ENCODE data around the gene THUMPD2.
"Not testable (repeated sequence)": the region's sequence is repeated elsewhere in the genome, so short reads cannot be mapped to it uniquely, and the experiment has no call there.

The THUMPD2 gene

DNA sequence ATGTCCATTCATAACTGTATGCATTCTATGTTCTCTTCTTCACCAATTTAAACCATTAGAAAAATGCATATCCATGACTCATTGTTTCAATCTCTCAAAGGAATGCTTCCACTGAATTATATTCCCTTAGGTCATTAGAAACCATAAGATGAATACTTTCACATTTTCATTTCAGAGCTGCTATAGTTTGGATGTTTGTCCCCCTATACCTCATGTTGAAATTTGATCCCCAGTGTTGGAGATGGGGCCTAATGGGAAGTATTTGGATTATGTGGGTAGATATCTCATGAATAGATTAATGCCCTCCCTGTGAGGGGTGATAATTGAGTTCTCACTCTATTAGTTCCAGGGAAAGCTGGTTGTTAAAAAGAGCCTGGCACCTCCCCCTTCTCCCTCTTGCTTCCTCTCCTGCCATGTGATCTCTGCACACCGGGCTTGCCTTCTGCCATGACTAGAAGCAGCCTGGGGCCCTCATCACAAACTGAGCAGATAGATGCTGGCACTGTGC, 35.7 kb downstream of the THUMPD2 start:
- DNase-seq = no peak

DNA sequence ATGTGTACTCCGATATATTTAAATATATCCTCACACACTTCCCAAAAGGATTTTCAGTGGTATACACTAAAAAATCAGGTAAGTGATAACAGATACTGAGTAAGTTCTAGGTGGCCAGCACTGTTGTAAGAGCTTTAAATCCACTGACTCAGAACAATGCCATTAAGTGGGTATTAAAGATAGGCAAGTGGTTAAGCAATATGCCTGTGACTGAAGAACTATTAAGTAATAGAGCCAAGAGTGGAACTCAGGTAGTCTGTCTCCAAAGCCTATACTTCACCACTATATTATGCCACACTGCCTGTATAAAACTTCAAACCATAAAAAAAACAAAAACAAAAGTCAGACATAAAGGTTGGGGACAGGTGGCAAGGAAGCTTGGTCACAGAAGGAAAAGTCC, 37.2 kb downstream of the THUMPD2 start:
- DNase-seq = no peak

DNA sequence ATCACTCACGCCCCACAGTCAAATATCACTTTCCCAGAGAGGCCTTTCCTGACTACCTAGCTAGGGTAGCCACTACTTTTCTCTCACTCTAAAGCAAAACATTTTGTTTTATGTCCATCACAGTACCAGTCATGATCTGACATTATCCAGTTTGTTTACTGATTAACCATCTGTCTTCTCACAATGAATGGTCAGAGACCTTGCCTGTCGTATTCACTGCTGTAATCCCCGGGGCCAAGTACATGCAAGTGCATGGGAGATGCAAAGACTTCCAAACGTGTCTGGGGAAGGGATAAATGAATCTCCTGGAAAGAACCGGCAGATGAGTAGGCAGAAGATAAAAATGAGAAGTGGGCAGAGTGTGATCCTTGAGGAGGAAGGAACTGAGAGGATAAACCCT, 39.7 kb downstream of the THUMPD2 start:
- DNase-seq = no peak

DNA sequence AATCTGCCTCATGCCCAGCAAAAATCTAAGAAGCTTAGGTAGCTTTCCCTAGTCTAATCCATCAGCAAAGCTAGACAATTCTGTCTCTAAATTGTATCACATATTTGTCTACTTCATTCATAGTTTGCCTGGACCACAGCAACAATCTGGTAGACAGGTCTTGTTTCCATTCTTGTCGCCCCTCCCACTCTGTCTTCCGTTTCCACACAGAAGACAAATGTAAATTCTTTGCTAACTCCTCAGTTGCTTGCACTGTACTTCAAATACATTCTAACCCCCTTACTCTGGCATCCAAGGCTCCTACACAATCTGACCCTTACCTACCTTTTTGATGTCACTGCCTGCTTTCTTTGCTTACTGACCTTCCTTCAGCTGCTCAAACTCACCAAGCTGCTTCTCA, 40.1 kb downstream of the THUMPD2 start:
- DNase-seq = no peak

DNA sequence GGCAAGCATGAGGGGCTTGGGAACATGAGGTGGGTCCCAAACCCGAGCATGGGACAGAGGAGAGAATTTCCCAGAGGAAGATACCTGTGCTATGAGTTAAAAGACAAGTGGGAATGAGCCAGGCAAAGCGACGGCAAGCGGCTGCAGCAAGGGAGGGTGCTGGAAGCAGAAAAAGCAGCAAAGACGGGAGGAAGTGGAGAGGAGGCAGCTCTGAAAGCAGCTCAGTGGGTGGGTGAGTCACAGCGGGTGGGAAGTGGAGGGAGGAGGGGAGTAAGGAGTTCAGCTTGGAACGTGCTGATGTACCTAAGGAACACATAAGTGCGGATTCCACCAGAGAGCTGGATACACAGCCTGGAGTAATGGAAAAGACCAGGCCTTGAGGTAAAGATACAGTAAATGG, 41.4 kb downstream of the THUMPD2 start:
- DNase-seq = no peak

DNA sequence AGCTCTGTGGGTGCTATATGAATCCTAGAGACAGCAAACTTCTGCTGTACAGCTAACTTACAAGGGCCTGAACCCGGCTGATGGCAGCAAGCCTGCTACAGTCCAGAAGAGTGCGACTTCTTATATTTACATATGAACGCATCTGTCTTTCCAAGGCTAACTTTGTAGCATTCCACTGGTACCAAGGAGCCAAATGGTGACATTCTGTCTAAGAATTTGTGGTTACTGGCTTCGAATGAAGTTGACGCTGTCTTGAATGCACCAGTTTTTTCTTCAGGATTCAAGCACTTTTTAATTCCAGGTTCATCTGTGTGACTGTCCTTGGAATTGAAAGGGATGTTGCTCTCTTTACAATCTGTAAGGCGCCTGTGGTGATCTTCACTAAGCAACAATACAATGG, 42.4 kb downstream of the THUMPD2 start:
- no peak for DNase-seq

DNA sequence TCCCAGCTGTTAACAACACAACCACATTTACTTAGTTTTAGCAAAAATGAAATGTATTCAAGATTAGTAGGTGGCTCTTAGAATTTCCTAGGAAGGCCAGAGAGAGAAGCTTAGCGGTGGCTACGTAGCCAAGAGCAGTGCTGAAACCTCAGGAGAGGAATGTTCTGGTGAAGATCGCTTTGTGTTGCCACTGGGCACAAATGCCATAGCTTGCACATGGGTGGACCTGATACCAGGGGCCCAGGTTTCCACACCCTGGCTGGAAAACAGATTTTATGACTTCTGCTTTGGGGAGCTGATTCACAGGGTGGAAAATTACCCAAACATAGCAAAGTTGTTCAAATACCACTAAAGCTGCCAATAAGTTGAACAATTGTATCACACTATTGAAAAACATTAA, 43.4 kb downstream of the THUMPD2 start:
- no peak for DNase-seq

DNA sequence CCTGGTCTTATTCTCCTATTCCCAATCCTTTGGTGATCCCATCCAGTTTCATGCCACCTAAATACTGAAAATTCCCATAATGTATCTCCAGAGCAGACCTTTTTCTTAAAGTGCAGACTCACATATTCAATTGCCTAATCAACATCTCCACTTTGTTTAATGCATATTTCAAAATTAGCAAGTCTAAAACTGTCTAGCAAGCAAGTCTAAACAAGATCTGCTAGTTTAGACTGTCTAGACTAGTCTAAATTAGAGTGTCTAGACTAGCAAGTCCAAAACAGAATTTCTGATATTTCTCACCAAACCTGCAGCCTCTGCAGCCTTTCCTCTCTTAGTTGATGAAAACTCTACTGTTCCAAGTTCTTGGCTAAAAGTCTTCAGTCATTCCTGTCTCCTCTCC, 44.6 kb downstream of the THUMPD2 start:
- no peak for DNase-seq

DNA sequence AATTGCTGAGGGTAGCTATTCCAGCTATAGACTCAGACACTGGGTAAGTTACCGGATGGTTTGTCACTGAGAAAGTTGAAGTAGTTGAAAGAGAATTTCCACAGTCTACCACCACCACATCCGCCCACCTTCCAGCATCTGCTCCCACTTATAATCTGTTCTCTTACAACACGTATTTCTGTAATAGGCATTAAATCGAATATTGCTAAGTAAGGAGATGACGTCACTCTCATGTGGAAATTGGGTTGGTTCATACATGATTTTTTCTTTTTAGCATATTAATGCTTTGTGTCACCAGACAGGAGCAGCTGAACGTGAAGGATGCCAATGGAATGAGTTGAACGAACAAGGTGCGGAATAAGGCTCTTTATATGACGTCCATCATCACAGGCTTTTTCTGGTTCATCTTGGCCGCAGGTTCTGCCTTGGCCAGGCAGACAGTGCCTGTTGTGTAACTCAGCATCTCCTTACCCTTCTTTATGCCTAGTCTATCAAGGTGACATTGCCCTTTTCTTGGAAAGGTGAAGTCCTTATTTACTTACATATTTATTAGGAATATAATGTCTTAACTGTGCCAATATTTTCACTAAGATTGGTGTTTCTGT, 45.9 kb downstream of the THUMPD2 start:
- no peak for DNase-seq

DNA sequence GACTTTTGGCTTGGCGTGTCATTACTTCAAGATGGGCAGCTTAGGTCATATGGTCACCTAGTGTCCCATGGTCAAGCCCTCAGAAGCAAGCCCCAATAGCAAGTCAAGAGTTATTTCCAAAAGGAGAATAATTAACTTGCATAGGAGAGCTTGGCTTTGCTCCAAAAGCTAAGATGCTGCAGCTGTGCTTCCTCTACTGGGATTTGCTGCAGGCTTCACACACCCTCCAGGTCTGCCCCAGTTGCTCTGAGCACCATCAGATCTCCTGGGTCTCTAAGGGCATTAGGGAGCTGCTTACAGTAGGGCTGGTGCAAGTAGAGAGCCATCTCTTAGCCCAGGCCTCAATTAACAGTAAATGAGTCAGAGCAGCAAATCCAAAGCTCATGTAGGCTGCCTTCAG, 46.6 kb downstream of the THUMPD2 start:
- no peak for DNase-seq

DNA sequence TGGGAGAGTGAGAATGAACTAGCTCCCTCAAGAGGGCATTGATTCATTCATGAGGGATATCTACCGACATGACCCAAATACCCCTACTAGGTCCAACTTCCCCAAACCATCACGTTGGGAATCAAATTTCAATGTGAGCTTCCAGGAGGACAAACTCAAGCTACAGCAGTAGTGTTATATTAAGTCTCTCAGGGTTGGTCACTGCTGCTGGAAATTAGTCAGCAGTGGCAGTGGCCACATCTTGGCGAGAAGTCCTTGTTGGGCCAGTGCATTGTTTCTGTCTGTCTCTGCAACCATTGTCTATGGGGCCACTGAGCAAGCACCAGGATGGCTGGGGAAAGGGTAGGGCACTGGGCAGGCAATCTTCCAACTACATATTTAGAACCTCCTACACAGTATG, 47.5 kb downstream of the THUMPD2 start:
- DNase-seq = no peak

DNA sequence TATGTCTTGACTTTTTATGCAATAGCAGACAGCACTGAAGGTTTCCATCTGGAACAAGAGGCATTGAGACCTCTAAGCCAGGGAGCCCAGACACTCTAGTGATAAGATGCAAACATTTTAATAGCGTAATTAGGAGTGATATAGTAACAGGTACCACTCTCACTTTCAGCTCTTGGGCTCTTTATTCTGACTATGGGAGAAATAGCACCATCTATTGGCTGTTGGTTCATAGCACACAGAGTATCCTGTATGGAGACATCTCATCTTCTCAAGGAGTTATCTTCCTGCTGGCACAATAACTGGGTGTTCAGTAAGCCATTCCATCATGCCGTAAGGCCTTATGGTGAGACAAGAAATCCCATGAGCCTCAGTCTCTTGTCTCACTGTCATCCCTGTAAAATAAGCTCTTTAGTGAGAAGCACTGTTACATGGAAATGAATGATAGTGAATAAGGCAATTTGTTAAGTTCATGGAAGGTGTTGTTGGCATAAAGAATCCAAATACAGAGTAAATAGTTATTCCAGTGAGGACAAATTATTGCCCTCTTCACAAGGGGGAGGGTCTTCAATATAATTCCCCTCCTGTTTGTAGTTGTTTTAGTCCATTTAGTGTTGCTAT, 48.3 kb downstream of the THUMPD2 start:
- peak; percentile 41 for DNase-seq

DNA sequence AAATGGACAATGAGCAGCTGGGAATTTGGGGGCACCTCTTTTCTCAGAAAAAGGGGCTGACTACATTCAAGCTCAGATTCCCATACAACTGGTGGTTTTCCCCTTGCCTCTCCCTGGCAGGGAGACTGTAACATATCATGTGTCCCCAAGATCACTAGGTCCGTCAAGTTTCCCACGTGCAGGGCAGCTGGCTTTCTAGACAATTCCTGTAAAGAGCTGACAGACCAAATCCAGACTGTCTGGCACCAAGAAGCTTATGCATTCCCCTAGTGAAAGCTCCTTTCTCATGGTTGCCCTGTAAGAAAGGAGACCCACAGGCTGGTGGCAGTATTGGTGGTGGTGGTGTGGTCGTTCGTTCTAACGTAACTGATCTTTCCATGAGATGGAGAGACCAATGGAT, 48.8 kb downstream of the THUMPD2 start:
- DNase-seq = no peak

DNA sequence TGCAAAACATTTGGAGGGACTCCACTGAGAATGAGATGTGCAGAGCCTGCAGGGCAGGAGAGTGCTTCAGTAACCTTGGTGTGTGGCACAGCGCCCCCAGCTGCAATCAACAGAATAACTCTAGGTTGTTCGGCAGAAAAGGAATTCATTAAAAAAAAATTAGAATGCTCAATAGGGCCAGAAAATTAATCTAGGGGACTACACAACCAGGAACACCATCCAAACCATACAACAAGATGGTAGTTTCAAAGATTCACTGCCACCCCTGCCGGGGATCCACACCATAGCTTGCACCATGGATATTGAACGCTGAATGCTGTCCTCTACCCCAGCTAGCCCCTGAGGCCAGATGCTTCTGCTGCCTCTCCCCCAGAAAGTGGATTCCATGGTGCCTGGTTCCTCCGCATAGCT, 50.1 kb downstream of the THUMPD2 start:
- peak; percentile 47 for DNase-seq

DNA sequence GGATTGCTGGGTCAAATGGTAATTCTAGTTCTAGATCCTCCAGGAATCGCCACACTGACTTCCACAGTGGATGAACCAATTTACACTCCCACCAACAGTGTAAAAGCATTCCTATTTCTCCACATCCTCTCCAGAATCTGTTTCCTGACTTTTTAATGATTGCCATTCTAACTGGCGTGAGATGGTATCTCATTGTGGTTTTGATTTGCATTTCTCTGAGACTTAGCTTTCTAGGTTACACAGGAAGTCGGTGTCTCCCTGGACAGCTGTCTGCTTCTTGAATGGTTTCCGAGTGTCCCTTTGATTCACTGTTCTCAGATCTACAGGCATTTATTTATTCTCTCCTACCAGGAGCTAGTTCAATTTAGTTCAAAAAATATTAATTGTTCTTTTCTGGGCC, 51.0 kb downstream of the THUMPD2 start:
- not testable (repeated sequence) for DNase-seq

DNA sequence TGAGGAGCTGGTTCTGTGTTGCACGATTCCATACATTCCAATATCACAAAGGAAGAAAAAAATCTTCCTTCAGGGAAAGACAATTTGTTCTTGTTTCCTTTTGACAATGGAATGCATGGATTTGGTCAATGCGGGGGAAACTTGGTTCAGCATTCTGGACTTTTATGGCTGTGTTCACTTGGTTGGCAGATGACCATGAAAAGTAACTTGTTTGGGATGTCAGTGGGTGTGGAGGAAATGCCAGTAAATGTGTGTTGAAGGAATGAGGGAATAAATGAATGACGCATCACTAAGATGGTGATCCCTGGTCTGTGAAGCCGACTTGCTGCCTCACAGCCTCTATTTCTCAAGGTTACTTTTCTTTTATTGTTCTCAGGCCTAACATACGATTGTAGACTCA, 53.7 kb downstream of the THUMPD2 start:
- DNase-seq = no peak

DNA sequence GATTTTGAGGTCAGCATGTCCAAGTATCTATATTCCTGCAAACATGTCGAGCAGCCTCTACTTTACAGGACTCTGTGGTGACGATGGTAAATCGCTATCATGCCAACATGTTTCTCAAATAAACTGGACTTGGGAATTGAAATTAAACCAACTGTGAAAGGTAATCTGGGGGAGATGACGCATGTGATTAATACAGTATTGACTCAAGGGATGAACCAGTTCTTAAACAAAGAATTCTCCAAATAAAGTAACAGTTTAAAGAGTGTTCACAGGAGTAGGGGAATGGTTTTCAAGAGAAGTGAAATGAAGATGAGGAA, 54.3 kb downstream of the THUMPD2 start:
- DNase-seq = no peak

DNA sequence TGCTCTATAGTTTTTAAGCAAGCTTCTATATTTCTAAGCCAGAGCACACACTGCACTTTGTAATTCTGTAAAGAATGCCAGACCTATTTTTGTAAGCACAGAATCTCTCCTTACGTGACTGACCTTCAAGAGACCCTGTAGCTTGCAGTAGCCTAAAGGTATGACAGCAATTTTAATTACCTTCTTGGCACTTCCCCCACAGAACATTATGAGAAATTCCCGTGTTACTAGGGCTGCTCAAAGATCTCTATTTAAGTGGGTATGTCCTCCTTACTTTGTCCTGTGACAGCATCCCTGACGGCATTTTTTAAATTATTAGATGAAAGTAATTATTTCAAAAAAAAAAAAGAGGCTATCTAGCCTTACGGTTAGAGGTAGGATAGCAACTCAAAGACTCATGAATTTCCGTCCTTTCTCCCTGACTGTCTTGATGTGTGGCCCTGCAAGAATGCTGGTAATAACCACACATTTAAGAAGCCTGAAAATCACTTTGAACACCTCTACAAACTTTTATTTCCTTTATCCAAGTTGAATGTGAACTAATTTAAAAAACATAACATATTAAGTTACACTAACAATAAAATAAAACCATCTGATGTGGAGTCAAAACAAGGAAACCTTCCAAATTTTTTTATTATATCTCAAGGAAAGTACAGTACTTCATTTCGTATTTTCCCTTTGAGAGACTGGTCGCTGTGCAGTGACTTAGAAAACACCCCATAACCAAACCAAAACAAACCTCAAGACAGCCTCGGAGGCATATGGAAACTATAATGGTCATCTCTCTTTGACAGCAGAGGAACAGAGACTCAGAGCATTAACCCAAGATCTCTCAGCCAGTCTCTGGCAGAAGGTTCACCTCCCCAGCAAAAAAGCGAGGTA, 54.9 kb downstream of the THUMPD2 start:
- DNase-seq = no peak

DNA sequence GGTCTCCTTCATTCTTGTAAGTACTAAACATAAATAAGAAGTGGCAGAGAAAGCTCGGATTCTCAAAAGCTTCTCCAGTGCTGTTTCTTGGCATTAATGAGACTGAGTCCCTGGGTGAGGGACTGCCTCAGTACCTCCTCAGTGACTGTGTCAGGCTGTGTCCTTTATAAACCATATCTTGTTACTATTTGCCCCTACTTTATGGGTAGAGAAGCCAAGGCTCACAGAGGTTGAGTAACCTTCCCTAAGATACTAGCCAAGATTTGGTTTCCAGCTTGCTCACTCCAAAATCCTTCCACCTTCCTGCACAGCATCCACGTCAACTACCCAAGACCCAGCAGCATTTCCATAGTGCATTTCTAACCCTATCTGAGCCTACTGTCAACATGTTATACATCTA, 55.6 kb downstream of the THUMPD2 start:
- DNase-seq = no peak

DNA sequence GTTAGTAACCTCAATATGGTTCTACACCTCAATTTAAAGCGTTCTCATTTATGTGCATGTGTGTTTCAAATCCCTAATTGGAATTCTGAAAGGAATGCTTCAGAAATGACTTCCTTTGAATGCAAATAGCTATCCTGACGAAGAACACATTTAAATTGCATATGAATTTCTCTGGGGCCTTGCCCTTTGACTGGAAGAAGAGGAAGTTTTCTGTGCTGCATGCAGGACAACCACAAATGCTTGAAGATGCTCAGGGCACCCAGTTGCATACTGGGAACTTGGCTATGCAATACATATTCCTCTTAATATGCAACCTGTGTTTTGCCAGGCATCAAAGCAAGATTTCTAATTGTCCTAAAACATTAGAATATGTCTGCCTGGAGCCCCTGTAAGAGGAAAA, 58.1 kb downstream of the THUMPD2 start:
- DNase-seq = no peak

DNA sequence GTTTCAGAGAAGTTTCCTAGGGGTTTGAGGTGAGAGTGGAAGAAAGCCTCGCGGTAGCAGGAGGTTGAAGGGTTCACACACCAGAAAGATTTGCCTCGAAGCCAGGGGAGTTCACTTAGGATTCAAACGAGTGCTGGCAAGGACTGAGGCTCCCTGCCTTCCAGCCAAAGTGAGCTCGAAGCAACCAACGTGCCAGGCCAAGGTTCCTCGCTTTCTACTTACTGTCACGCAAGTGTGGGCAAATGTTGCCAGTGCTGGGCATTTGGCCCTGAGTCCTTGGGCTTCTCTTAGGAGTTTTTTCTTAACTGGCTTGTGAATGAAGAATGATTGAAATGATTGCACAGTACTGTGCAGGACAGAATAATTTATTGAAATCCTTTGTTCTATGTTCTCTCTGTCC, 59.7 kb downstream of the THUMPD2 start:
- DNase-seq = no peak

DNA sequence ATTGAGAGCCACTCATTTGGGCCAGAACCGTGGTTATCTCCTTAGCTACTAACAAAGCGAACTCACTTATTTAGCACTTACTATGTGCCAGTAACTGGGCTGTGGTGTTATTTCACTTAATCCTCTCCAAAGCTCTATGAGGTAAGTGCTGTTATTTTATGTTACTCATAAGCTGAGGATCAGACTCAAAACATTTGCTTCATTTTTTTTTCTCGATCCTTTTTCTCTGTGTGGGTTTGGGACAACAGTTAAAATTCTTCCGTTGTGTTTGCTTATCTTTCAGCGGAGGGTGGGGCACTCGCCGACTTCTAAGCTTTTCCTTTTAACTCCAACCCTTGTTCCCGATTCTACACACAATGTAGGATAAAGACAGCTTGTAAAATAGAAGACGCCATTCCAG, 60.6 kb downstream of the THUMPD2 start:
- no peak for DNase-seq

DNA sequence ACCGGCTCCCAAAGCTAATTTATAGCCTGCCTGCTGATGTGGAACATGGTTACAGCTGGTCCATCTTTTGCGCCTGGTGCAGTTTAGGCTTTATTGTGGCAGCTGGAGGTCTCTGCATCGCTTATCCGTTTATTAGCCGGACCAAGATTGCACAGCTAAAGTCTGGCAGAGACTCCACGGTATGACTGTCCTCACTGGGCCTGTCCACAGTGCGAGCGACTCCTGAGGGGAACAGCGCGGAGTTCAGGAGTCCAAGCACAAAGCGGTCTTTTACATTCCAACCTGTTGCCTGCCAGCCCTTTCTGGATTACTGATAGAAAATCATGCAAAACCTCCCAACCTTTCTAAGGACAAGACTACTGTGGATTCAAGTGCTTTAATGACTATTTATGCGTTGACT, 62.0 kb downstream of the THUMPD2 start:
- DNase-seq = no peak

DNA sequence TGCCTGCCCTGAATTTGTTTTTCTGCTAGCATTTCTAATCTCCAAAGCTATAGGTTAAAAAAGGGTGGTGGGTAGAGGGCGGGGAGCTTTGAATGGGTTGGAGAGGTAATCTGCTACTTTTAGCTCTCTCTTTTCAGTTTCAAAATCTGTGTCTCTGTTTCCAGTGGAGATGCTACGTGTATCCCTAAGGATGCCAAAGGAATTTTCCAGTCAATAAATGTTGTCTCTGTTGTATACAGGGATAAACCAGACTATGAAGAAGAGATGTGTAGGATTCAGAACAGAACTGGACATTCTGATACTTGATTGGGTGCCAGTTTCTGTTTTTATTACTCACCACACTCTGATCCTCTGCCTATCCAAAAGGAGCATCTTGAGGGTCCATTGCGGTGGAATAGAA, 63.2 kb downstream of the THUMPD2 start:
- no peak for DNase-seq

Data from RPMI8226 (cell line).